ENCODE data around the gene TEC. TPM values are rescaled to one million over a fixed set of nuclear protein-coding genes. Genes with fewer than 3 reads are reported as not detected.

TEC gene
- total and polyA plus RNA-seq, 9 of the 15 experiments (the other 6 are each of a cell fraction or from before 2014, with no cell fraction given) = 5.3 to 14.7 (median 8.8) TPM

DNA sequence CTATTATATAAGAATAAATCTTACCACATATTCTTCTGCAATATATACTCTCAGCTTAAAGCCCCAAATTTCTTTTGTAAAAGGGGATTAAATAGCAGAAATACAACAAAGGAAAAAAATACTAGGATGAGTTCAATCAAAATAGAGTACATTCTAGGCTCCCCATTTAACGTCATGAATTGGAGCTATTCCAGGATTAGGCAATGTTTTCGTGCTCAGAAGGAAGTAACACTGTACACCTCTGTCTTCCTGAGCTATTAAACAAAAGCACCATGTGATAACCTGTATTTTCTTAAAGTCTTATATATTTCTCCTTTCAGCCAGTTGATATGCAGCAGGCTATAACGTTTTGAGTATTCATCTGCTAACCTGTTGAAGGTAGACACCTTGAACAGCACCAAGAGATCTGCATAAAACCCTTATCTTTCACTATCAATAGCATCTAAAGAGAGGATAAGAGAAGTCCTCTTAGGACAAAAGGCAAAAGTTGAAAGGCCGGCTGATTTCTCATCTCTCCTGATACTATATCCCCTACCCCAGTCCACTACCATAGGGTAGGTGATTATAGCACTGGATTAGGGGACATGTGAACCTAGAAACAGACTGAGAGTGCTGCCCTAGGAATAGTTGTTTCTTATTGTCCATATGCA lies 31.5 kb downstream of the TEC start (continued):
- TF ChIP-seq, protein P1, sequence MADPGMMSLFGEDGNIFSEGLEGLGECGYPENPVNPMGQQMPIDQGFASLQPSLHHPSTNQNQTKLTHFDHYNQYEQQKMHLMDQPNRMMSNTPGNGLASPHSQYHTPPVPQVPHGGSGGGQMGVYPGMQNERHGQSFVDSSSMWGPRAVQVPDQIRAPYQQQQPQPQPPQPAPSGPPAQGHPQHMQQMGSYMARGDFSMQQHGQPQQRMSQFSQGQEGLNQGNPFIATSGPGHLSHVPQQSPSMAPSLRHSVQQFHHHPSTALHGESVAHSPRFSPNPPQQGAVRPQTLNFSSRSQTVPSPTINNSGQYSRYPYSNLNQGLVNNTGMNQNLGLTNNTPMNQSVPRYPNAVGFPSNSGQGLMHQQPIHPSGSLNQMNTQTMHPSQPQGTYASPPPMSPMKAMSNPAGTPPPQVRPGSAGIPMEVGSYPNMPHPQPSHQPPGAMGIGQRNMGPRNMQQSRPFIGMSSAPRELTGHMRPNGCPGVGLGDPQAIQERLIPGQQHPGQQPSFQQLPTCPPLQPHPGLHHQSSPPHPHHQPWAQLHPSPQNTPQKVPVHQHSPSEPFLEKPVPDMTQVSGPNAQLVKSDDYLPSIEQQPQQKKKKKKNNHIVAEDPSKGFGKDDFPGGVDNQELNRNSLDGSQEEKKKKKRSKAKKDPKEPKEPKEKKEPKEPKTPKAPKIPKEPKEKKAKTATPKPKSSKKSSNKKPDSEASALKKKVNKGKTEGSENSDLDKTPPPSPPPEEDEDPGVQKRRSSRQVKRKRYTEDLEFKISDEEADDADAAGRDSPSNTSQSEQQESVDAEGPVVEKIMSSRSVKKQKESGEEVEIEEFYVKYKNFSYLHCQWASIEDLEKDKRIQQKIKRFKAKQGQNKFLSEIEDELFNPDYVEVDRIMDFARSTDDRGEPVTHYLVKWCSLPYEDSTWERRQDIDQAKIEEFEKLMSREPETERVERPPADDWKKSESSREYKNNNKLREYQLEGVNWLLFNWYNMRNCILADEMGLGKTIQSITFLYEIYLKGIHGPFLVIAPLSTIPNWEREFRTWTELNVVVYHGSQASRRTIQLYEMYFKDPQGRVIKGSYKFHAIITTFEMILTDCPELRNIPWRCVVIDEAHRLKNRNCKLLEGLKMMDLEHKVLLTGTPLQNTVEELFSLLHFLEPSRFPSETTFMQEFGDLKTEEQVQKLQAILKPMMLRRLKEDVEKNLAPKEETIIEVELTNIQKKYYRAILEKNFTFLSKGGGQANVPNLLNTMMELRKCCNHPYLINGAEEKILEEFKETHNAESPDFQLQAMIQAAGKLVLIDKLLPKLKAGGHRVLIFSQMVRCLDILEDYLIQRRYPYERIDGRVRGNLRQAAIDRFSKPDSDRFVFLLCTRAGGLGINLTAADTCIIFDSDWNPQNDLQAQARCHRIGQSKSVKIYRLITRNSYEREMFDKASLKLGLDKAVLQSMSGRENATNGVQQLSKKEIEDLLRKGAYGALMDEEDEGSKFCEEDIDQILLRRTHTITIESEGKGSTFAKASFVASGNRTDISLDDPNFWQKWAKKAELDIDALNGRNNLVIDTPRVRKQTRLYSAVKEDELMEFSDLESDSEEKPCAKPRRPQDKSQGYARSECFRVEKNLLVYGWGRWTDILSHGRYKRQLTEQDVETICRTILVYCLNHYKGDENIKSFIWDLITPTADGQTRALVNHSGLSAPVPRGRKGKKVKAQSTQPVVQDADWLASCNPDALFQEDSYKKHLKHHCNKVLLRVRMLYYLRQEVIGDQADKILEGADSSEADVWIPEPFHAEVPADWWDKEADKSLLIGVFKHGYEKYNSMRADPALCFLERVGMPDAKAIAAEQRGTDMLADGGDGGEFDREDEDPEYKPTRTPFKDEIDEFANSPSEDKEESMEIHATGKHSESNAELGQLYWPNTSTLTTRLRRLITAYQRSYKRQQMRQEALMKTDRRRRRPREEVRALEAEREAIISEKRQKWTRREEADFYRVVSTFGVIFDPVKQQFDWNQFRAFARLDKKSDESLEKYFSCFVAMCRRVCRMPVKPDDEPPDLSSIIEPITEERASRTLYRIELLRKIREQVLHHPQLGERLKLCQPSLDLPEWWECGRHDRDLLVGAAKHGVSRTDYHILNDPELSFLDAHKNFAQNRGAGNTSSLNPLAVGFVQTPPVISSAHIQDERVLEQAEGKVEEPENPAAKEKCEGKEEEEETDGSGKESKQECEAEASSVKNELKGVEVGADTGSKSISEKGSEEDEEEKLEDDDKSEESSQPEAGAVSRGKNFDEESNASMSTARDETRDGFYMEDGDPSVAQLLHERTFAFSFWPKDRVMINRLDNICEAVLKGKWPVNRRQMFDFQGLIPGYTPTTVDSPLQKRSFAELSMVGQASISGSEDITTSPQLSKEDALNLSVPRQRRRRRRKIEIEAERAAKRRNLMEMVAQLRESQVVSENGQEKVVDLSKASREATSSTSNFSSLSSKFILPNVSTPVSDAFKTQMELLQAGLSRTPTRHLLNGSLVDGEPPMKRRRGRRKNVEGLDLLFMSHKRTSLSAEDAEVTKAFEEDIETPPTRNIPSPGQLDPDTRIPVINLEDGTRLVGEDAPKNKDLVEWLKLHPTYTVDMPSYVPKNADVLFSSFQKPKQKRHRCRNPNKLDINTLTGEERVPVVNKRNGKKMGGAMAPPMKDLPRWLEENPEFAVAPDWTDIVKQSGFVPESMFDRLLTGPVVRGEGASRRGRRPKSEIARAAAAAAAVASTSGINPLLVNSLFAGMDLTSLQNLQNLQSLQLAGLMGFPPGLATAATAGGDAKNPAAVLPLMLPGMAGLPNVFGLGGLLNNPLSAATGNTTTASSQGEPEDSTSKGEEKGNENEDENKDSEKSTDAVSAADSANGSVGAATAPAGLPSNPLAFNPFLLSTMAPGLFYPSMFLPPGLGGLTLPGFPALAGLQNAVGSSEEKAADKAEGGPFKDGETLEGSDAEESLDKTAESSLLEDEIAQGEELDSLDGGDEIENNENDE (IDR thresholded peaks at IDR 0.05; ENCODE audit: low read depth, low read length) = no peak
- TF ChIP-seq CREM (IDR thresholded peaks at IDR 0.05; ENCODE audit: low read depth) = 0 out of 2 replicates have a peak, but pooled peaks have one; percentile 25

Data from K562 (cell line).